Keratinocyte (primary cell): ENCODE measurements around the gene DCLK1. TPM values are rescaled to one million over a fixed set of nuclear protein-coding genes. Genes with fewer than 3 reads are reported as not detected.

Experiments used
- DNase-seq: peaks from one replicate; pipeline ENCODE4 v3.0.0-alpha.2; 2011; ENCODE audit warnings: low read depth, missing footprints, low spot score
- FAIRE-seq: peaks from 2 replicates; lab custom pipeline; 2011; peaks lifted over from hg19 to GRCh38; lab: Jason Lieb, UNC
- H2AFZ ChIP-seq: 2 replicates; pipeline ENCODE4 v1.6.0; 2012; ENCODE audit warnings: low read length, control low read depth, inconsistent platforms; ENCODE audit not compliant: control insufficient read depth
- H3K27ac ChIP-seq: 2 replicates; pipeline ENCODE4 v1.5.1; 2011; ENCODE audit warnings: low read length; ENCODE audit not compliant: control insufficient read depth, insufficient read depth
- H3K27me3 ChIP-seq: 3 replicates; pipeline ENCODE4 v1.6.0; 2011; ENCODE audit warnings: low read length; ENCODE audit not compliant: control insufficient read depth, insufficient read depth; ENCODE audit errors: extremely low read depth
- H3K36me3 ChIP-seq, 2 experiments: 2 replicates in 1 of 2; 3 replicates in 1 of 2; pipeline ENCODE4 v1.5.1; 2011; ENCODE audit warnings: low read length in 2 of 2, mild to moderate bottlenecking in 1 of 2; ENCODE audit not compliant: control insufficient read depth in 2 of 2, insufficient read depth in 2 of 2; ENCODE audit errors: extremely low read depth in 1 of 2
- H3K4me1 ChIP-seq: 3 replicates; pipeline ENCODE4 v1.5.1; 2011; ENCODE audit warnings: low read length; ENCODE audit not compliant: control insufficient read depth, insufficient read depth; ENCODE audit errors: extremely low read depth
- H3K4me2 ChIP-seq: 3 replicates; pipeline ENCODE4 v1.6.0; 2011; ENCODE audit warnings: low read depth, low read length; ENCODE audit not compliant: control insufficient read depth, insufficient read depth; ENCODE audit errors: extremely low read depth
- H3K4me3 ChIP-seq, 3 experiments: fragments of 200-600 bp in 1 of 3; sonication (generic) in 1 of 3; 2 replicates in 2 of 3; 3 replicates in 1 of 3; pipeline ENCODE4 v1.5.1; 2011 to 2016; ENCODE audit warnings: low read length in 3 of 3, mild to moderate bottlenecking in 3 of 3, control low read depth in 2 of 3, inconsistent platforms in 1 of 3, low read depth in 1 of 3, mixed read lengths in 1 of 3, mixed run types in 1 of 3, moderate library complexity in 1 of 3; ENCODE audit not compliant: control insufficient read depth in 2 of 3, insufficient read depth in 2 of 3; ENCODE audit errors: extremely low read depth in 1 of 3
- H3K79me2 ChIP-seq: 2 replicates; pipeline ENCODE4 v1.6.0; 2012; ENCODE audit warnings: low read length; ENCODE audit not compliant: control insufficient read depth, insufficient read depth
- H3K9ac ChIP-seq: 3 replicates; pipeline ENCODE4 v1.6.0; 2011; ENCODE audit warnings: low read length; ENCODE audit not compliant: control insufficient read depth, insufficient read depth; ENCODE audit errors: extremely low read depth
- H3K9me1 ChIP-seq: 3 replicates; pipeline ENCODE4 v1.6.0; 2011; ENCODE audit warnings: low read length; ENCODE audit not compliant: control insufficient read depth, insufficient read depth; ENCODE audit errors: extremely low read depth
- H3K9me3 ChIP-seq: 2 replicates; pipeline ENCODE4 v1.5.1; 2012; ENCODE audit warnings: low read depth, low read length; ENCODE audit not compliant: control insufficient read depth
- H4K20me1 ChIP-seq: 3 replicates; pipeline ENCODE4 v1.6.0; 2011; ENCODE audit warnings: low read length; ENCODE audit not compliant: control insufficient read depth, insufficient read depth; ENCODE audit errors: extremely low read depth
- EZH2 ChIP-seq: IDR thresholded peaks from one replicate; pipeline ENCODE4 v1.6.1; 2012; ENCODE audit warnings: inconsistent platforms, mild to moderate bottlenecking, low read length, moderate library complexity
- dilution Hi-C: fragments of 300-500 bp; cut with MboI; formaldehyde crosslinking; loops from one replicate; pipeline ENCODE4 v1.7.0; 2020; ENCODE audit warnings: low sequenced_read_pairs; ENCODE audit not compliant: extremely low pct_ligation_motif_present
- polyA plus RNA-seq, 5 experiments: library from polyadenylated mRNA; depleted of rRNA in 3 of 5; stranded (reverse) in 3 of 5; stranded (forward) in 1 of 5; unstranded in 1 of 5; fragments of >200 nt; gene quantifications; 1 replicate in 1 of 5; 2 replicates in 3 of 5; 3 replicates in 1 of 5; pipeline versions ENCODE4 v1.2.1 to v1.2.3, GENCODE V29; 2011 to 2012; ENCODE audit warnings: missing spikeins in 2 of 5, low read depth in 1 of 5, low replicate concordance in 1 of 5
- TF ChIP-seq, protein P1 (sequence below), 3 experiments: IDR thresholded peaks in 1 of 3; conservative IDR thresholded peaks in 1 of 3; optimal IDR thresholded peaks in 1 of 3; 2 replicates in 2 of 3; 3 replicates in 1 of 3; pipeline versions ENCODE3 to v1.5.1; 2011; ENCODE audit warnings: low read length in 3 of 3, mild to moderate bottlenecking in 3 of 3, moderate library complexity in 2 of 3, control low read depth in 1 of 3, inconsistent platforms in 1 of 3; ENCODE audit not compliant: insufficient read depth in 2 of 3; ENCODE audit errors: extremely low read depth in 1 of 3

The DCLK1 gene
- polyA plus RNA-seq, 1 donor (not counting 4 experiments of a cell fraction or from before 2014, with no cell fraction given) = 0.04 TPM

DNA sequence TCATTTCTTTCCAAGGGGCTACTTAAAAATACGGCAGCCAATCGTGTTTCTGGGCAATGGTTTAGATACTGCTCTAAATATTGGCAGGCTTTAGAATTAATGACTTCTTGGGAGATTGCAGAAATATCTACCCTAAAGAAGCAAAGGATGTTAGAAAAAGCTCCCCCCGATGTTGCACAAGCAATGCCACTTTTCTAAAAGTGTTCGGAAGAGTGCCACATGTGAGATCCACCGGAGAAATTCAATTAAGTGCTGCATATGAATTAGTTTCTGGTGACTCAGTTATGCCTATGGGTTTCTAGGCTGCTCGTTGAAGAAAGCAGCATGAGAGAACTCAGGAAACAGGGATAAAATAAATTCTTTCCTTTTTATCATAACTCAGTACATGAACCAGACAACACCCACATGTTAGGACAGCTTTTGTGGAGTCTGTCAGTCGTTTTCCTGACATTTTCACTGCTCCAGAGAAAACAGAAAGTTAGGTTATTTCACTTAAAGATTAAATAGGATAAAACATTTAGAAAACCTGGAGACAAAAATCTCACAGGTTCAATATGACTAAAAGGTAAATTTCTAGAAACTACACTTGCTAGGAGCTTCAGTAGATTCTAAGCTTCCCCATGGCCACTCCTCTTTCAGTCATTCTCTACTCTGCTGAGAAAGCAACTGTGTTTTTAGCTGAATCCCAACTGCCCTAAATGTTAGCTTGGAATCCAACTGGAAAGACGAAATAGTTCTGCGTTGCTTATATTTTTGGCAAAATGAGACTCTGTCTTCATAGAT, 244.7 kb downstream of the DCLK1 start:
- TF ChIP-seq, protein P1, sequence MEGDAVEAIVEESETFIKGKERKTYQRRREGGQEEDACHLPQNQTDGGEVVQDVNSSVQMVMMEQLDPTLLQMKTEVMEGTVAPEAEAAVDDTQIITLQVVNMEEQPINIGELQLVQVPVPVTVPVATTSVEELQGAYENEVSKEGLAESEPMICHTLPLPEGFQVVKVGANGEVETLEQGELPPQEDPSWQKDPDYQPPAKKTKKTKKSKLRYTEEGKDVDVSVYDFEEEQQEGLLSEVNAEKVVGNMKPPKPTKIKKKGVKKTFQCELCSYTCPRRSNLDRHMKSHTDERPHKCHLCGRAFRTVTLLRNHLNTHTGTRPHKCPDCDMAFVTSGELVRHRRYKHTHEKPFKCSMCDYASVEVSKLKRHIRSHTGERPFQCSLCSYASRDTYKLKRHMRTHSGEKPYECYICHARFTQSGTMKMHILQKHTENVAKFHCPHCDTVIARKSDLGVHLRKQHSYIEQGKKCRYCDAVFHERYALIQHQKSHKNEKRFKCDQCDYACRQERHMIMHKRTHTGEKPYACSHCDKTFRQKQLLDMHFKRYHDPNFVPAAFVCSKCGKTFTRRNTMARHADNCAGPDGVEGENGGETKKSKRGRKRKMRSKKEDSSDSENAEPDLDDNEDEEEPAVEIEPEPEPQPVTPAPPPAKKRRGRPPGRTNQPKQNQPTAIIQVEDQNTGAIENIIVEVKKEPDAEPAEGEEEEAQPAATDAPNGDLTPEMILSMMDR (optimal IDR thresholded peaks at IDR 0.05 in 1 of 3, IDR thresholded peaks at IDR 0.05 in 1 of 3, conservative IDR thresholded peaks at IDR 0.05 in 1 of 3; ENCODE audit: extremely low read depth in 1 of 3, insufficient read depth in 2 of 3, low read length in 3 of 3) = no peak
- no peak for TF ChIP-seq EZH2
- H4K20me1 ChIP-seq = no peaks in the 10 kb centered on the region
- no peaks in the 10 kb centered on the region for H3K9me1 ChIP-seq
- H3K4me1 ChIP-seq = peaks cover 3% of the 10 kb centered on the region
- H3K9me3 ChIP-seq = no peaks in the 10 kb centered on the region
- H3K4me3 ChIP-seq = no peak overlapping the region
- no peaks in the 10 kb centered on the region for H3K79me2 ChIP-seq
- no peak for DNase-seq
- no peaks in the 10 kb centered on the region for H3K27me3 ChIP-seq
- no peak overlapping the region for H3K27ac ChIP-seq
- no peak for FAIRE-seq
- H3K9ac ChIP-seq = no peak overlapping the region
- no peak overlapping the region for H2AFZ ChIP-seq
- H3K36me3 ChIP-seq = no peaks in the 10 kb centered on the region
- dilution Hi-C loops = no loop called here
- H3K4me2 ChIP-seq = no peak overlapping the region

DNA sequence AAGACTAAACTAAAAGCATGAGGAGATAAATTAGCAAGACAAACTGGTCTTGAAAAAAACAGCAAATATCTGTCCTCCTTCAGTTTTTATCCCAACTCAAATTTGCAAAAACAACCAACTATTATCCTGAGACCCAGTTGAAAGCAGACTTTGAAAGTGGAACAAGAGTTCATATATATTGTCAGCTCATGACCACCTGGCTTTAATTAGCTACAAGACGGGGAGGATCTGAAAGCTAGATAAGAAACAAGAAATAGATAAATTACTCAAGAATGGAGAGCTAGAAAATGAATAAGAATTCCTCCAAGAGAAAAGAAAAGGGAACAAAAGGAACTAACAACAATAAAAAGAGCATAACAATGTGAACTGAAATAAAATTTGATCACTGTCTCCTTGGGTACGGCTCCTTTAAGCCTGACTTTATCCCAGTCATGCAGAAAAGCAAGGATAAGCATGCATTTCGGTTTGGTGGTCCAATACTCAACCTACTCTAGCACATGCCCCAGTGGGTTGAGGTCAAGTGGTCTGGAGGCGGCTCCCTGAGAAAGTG, 246.9 kb downstream of the DCLK1 start:
- Histone ChIP-seq H3K4me1 (no peaks in the 10 kb centered on the region), H3K36me3 (no peaks in the 10 kb centered on the region), H2AFZ (no peak overlapping the region), H3K27ac (no peak overlapping the region), H3K9me1 (no peaks in the 10 kb centered on the region), H4K20me1 (no peaks in the 10 kb centered on the region), H3K4me3 (no peak overlapping the region), H3K27me3 (no peaks in the 10 kb centered on the region), H3K79me2 (no peaks in the 10 kb centered on the region), H3K9me3 (no peaks in the 10 kb centered on the region), H3K4me2 (no peak overlapping the region), H3K9ac (no peak overlapping the region)
- dilution Hi-C loops = no loop called here
- DNase-seq = no peak
- no peak for FAIRE-seq
- TF ChIP-seq, protein P1 (optimal IDR thresholded peaks at IDR 0.05 in 1 of 3, IDR thresholded peaks at IDR 0.05 in 1 of 3, conservative IDR thresholded peaks at IDR 0.05 in 1 of 3; ENCODE audit: extremely low read depth in 1 of 3, insufficient read depth in 2 of 3, low read length in 3 of 3) = no peak
- no peak for TF ChIP-seq EZH2
